Retinal pigment epithelial cell (primary cell): ENCODE results near the gene FAM241B.

Source experiments
- DNase-seq: peaks from one replicate; pipeline ENCODE4 v3.0.0-alpha.2; 2010; ENCODE audit warnings: low read depth
- H3K4me3 ChIP-seq: 2 replicates; pipeline ENCODE4 v1.5.1; 2011; ENCODE audit warnings: mild to moderate bottlenecking, low read length, control low read depth, moderate library complexity
- TF ChIP-seq, protein P1 (sequence below): conservative IDR thresholded peaks from 2 replicates; pipeline ENCODE4 v1.5.1; 2011; ENCODE audit warnings: low read depth, low read length, control low read depth, inconsistent platforms

FAM241B gene

DNA sequence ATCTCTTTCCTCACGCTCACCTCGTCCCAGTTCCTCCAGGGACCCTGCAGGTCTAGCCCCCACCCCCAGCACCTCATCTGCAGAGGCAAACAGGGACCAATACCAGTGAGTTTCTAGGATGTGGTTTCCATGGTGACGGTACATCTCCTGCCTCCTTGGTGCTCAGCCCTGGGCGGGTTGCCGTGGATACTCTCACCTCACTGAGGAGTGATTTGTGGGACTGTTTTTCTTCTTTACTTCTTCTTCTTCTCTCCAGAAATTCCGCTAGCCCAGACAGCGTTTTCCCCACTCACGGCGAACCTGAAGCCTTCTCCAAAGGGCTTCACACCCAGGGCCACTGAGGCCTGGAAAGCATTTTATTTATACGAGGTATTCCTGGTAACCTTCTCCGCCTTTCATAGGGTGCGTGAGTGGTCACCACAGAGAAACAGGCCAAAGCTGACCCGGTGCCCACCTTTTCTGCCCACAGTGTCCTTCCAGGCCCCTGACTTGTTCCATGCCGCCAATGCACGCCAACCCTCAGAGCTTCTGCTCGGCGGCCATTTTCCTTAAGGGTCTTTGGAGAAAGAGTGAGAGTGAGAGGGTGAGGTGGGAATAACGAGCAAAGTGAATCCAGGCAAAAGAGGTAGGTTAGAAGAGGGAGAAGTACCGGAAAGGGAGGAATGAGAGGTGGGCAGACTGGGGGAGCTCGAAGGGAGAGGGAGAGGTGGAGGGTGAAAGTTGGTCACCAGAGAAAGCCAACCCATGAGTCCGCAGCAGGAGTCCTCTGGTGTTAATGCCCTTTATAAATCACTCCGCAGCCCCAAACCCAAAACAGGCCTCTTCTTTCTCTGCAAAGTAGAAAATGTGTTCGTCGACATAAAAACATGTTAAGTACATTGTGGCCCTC is 15.5 kb downstream of the FAM241B start:
- DNase-seq: no peak
- H3K4me3 ChIP-seq: no peak overlapping the region
- TF ChIP-seq, protein P1, sequence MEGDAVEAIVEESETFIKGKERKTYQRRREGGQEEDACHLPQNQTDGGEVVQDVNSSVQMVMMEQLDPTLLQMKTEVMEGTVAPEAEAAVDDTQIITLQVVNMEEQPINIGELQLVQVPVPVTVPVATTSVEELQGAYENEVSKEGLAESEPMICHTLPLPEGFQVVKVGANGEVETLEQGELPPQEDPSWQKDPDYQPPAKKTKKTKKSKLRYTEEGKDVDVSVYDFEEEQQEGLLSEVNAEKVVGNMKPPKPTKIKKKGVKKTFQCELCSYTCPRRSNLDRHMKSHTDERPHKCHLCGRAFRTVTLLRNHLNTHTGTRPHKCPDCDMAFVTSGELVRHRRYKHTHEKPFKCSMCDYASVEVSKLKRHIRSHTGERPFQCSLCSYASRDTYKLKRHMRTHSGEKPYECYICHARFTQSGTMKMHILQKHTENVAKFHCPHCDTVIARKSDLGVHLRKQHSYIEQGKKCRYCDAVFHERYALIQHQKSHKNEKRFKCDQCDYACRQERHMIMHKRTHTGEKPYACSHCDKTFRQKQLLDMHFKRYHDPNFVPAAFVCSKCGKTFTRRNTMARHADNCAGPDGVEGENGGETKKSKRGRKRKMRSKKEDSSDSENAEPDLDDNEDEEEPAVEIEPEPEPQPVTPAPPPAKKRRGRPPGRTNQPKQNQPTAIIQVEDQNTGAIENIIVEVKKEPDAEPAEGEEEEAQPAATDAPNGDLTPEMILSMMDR: no peak

DNA sequence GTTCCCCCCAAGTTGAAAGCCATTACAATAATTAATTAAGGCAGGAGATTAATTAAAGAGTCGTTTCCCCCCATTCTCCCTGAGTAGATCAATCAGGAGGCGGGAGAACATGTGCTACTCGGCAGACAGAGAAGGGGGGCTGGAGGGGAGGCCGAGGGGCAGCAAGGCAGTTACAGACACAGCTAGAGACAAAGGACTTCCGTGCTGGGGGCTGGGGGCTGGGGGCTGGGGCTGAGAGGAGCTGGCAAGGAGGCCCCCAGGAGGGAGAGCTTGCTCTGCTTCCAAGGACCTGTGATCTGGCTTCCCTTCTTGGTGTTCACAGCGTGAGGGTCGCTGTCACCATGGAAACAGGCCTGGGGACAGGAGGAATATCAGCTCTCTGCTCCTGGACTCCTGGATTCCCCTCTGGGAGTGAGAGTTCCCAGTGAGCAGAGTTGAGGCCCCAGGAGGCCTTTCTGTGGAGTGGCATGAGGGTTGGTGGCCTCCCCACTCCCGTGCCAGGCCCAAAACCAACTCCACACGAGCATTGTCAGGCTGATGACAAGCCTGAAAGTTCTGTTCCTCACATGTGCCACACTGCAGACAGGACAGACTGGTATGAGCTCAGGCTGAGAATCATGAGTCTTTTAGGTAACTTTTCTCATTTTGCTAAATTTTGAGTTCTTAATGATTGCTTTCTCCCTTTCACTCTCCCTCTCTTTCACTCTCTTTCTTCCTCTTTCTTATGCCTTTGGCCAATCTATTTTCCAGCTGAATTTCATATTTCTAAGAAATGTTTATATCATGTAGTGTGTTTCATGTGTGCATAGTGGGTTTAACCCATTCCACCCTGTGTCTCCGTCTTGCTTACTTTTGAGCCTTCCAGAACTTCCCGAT is 16.4 kb downstream of the FAM241B start:
- no peak for DNase-seq
- TF ChIP-seq, protein P1: no peak
- no peak overlapping the region for H3K4me3 ChIP-seq

DNA sequence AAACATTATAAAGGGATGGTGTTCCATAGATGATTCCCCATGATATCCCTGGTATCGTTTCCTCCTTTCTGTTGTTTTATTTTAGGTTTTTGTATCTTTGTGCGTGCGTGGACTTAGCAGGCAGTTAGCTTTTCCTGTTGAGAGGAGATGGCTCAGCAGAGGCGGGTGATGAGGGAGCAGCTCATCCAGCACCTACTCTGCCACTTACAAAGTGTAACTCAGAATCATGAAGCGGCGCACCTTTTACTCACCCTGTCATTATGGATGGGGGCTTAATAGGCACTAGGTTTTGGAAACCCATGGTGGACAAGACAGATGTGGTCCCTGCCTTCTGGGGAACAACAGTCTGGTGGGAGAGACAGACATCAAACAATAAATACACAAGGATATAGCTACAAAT is 17.1 kb downstream of the FAM241B start:
- no peak overlapping the region for H3K4me3 ChIP-seq
- no peak for DNase-seq
- TF ChIP-seq, protein P1: no peak

DNA sequence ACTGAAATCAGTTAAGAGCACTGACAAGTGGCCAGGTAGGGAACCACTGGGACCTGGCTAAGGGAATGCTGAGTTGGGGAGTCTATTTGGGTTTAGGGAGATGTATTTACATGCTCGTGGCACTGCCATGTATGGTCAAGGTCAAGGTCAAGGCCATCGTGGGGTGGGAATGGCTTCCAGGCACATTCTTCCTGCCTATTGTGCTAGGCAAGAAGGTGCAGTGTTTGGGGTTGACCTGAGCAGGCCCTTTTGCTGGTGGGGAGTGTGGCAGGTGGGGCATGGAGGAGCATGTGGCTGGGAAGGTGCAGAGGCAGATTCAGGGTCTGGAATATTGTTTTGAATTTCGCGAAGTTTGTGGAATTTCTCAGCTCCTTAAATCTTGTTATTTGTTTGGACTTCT is 17.8 kb downstream of the FAM241B start:
- no peak overlapping the region for H3K4me3 ChIP-seq
- no peak for DNase-seq
- TF ChIP-seq, protein P1: no peak

DNA sequence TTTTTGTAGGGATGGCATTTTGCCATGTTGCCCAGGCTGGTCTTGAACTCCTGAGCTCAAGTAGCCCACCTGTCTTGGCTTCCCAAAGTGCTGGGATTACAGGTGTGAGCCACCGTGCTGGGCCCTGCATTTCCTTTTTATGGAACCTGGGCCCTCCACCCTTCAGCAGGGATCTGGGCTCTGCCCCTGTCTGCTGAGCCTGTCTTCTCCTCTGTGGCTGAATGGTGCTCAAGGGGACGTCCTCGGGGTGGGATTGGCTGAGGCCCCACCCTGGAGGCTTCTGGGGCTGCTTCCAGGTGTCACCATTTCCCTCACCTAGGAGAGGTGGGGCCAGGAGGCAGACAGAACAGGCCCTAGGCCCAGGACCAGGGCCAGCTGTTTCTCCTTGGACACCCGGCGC is 18.4 kb downstream of the FAM241B start:
- H3K4me3 ChIP-seq: no peak overlapping the region
- DNase-seq: no peak
- TF ChIP-seq, protein P1: no peak

DNA sequence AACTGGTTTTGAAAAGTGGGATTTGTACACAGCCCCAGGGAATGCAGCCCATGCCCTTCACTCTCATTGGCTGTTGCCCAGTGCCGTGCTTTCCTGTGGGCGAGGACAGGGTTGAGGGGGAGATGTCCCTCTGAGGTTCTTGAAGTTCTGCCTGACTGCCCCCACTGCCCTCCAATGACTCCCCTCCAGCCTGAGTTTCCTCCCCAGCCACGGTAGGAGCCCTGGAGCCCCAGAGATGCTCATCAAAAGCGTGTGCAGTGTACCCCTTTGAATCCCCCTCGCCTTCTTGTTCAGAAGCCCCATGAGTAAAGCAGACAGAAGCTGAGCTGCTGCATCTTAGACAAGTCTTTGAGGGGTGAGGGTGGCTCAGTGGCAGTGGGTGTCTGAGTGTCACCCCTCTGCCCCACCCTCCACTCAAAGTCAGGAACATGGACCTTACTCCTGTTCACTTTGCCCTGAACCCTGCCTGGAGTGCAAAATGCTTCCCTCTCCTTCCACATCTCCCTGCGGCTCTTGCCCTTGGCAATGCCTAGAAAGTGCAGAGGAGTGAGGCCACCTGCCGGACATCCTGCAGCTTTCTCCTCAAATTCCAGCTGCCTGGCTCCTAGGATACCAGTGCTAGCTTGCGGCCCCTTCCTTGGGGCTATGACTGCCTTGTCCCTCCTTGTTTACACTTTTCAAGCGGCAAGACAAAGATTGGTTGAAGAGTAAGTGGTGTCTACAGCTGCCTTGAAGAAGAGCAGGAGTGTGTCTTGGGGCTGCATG is 19.9 kb downstream of the FAM241B start:
- no peak overlapping the region for H3K4me3 ChIP-seq
- TF ChIP-seq, protein P1: no peak
- DNase-seq: no peak
